HG03520 (cell line): ENCODE measurements around the gene FRAS1.
"Not testable (repeated sequence)": the region's sequence is repeated elsewhere in the genome, so short reads cannot be mapped to it uniquely, and the experiment has no call there.

ENCODE experiments used
- ATAC-seq: cut with Tn5 transposase; IDR thresholded peaks from one replicate; pipeline ENCODE4 v1.9.1; 2021; ENCODE audit warnings: mild to moderate bottlenecking, moderate library complexity; ENCODE audit not compliant: unreplicated experiment

The FRAS1 gene

DNA sequence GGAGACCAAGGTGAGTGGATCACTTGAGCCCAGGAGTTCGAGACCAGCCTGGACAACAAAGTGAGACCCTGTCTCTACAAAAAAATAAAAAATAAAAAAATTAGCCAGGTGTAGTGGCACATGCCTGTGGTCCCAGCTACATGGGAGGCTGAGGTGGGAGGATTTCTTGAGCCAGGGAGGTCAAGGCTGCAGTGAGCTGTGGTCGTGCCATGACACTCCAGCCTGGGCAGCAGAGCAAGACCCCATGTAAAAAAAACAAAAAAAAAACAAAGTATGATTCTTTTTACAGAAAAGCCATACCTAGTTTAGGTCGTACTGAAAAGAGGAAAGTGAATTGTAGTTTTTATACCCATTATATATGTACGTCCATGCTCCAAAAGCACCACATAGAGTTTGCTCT lies 151.8 kb downstream of the FRAS1 start:
- ATAC-seq, result not testable (repeated sequence)

DNA sequence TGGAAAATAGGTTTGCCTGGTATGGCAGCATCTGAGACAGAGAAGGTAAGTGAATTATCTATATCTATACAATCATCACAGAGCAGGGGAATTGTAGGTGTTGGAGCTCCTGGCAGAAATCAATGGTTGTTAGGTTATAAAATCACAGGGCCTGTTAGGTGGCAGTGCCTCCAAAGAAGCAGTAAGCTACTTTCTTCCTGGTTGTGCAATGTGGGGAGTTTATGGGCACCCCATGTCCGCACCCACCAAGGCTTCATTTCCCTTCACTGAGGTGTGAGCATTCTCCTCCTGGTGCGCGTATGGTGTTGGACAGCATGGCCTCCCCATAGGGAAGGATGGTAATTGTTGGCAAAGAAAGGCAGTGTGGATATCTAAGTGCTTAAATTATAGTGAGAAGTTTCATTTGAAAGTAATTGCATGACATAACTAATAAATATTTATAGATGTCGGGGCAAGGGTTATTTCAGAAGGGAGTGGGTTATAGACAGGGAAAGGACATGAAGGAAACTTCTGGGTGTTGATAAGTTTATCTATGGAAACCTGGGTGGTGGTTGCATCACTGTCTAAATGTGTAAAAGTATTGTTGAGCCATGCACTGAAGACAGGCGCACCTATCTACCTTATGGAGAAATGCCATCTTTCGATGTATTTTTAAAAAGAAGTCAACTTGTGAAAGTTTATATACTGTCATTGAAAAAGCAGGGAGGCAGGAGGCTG lies 153.7 kb downstream of the FRAS1 start:
- ATAC-seq, result no peak

- no peak for ATAC-seq
Observed at GRCh38 chr4:78213218-78213617, 156.1 kb downstream of the FRAS1 start.

DNA sequence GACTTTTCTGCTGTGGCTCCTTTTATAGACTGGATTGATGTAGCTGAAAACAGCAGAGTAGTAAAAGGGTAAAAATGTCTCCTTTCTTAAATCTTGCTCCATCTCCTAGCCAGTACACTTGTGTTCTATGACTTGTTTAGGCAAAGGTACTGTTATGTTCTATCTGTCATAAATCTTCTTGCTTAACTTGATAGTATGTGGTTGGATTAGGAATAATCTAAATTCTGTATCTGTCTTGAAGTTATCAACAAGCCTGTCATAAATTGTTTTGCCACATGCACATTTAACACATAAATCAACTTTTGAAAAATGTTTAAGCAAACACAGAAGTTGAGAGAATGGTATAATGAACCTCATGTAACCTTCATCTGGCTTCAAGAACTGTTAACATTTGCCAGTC lies 157.0 kb downstream of the FRAS1 start:
- no peak for ATAC-seq

DNA sequence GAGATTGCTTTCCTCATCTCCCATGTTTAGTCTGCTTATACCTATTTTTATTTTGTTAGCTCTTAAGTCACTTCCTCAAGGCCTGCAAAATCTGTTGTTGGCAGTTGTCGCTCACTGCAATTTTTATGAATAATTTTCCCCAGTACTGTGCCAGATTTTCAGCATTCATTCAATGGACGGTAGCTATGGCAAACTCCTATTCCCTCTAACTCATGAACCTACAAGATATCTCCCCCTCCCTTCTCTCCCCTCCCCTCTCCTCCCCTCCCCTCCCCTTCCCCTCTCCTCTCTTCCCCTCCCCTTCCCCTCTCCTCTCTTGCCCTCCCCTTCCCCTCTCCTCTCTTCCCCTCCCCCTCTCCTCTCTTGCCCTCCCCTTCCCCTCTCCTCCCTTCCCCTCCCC lies 160.4 kb downstream of the FRAS1 start:
- ATAC-seq, result no peak

- ATAC-seq, result no peak
Observed at GRCh38 chr4:78218260-78218659, 161.1 kb downstream of the FRAS1 start.

DNA sequence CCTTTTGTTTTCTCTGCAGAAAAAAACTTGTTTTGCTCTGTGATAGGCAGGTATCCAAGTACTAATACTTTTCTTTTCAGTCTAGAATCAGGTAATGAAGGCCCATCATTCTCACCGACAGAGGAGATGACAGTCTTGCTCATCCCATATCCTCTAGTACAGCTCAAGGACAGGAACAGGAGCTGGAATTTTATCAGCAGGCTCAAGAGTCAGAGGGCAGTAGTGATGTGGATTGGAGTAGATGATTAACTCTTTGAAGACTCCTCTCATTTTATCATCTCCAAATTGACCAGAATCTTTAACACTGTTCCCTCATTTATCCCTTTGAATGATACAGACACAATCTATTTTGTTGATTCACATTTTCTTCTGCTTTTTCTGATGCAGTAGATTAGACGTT lies 162.7 kb downstream of the FRAS1 start:
- ATAC-seq, result no peak

GRCh38 chr4:78220283-78220682 lies 163.2 kb downstream of the FRAS1 start:
- no peak for ATAC-seq

- no peak for ATAC-seq
Observed at GRCh38 chr4:78222575-78223186, 165.6 kb downstream of the FRAS1 start.

DNA sequence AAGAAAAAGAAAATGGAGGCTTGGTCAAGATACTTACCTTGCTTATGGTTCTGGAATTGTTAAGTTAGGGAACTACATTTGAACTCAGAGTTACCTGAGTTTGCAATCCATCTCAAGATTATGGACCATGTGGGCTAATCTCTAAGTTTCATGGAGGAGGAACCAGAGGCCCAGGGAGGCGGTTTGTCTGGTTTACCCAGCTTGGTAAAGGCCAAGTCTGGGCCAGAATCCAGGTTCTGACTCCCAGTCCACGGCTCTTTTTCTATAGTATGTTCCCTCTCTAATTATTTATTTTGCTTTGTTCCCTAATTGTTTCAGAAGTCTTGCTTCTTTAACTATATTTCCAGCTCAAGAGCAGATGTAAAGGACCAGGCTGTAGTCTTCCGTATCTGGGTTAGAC lies 168.1 kb downstream of the FRAS1 start:
- no peak for ATAC-seq

DNA sequence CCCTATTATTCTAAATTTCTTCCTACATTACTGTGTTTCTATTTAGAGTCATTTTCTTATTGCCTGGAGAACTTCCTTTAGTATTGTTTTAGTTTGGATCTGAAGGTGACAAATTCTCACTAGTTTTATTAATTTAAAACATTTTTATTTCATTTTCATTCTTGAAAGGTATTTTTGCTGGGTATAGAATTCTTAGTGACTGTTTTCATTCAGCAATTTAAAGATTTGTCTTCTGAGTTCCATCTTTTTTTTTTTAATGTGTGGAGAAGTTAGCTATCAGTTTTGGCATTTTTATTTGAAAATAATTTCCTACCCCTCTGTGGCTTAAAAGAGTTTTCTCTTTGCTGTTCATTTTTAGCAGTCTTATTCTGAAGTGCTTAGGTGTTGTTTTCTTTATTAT lies 169.2 kb downstream of the FRAS1 start:
- ATAC-seq, result no peak

GRCh38 chr4:78227411-78228057 lies 170.4 kb downstream of the FRAS1 start:
- no peak for ATAC-seq

- no peak for ATAC-seq
Observed at GRCh38 chr4:78235800-78236199, 178.7 kb downstream of the FRAS1 start.

- no peak for ATAC-seq
Observed at GRCh38 chr4:78237360-78237759, 180.2 kb downstream of the FRAS1 start.

DNA sequence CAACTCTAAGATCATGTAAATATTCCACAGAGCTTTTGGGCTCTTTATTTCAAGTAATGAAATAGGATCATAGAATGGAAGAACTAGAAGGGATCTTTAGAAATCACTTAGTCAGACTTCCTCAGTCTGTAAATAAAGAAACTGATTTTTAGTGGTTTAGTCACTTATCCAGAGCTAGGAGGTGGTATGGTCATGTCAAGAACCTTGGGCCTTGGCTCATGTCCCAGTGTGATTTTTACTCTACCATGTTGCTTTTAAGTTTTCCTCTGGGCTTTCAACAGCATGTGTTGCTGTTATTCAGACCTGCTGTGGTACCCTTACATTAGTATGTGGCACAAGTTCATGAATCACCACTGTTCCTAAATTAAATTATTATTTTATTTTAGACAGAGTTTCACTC lies 184.9 kb downstream of the FRAS1 start:
- no peak for ATAC-seq

- no peak for ATAC-seq
Observed at GRCh38 chr4:78244705-78245485, 187.8 kb downstream of the FRAS1 start.

GRCh38 chr4:78247536-78248285 lies 190.6 kb downstream of the FRAS1 start:
- no peak for ATAC-seq

GRCh38 chr4:78250500-78250899 lies 193.4 kb downstream of the FRAS1 start:
- ATAC-seq, result no peak

DNA sequence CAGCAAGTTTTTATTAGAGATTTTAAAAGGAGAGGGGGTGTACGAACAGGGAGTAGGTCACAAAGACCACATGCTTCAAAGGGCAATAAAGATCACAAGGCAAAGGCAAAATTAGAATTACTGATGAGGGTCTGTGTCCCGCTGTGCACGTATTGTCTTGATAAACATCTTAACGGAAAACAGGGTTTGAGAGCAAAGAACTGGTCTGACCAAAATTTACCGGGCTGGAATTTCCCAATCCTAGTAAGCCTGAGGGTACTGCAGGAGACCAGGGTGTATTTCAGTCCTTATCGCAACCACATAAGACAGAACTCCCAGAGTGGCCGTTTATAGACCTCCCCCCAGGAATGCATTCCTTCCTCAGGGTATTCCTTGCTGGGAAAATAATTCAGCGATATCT lies 195.7 kb downstream of the FRAS1 start:
- not testable (repeated sequence) for ATAC-seq

GRCh38 chr4:78254893-78255292 lies 197.8 kb downstream of the FRAS1 start:
- ATAC-seq, result no peak

- ATAC-seq, result no peak
Observed at GRCh38 chr4:78265006-78265405, 207.9 kb downstream of the FRAS1 start.
